A549 treated with DMSO at 1 μM for 4 hours (cell line): ENCODE data around the gene NXPE2. TPM values are rescaled to one million over a fixed set of nuclear protein-coding genes. Genes with fewer than 3 reads are reported as not detected.

ENCODE experiments used
- total RNA-seq: library from RNA; stranded (reverse); fragments of 200-300 nt; extraction: Qiagen RNA extraction; gene quantifications from 5 replicates; pipeline ENCODE4 v1.2.3, GENCODE V29; 2022; ENCODE audit warnings: low read depth

NXPE2 gene
- not detected in 5 replicates for total RNA-seq

DNA sequence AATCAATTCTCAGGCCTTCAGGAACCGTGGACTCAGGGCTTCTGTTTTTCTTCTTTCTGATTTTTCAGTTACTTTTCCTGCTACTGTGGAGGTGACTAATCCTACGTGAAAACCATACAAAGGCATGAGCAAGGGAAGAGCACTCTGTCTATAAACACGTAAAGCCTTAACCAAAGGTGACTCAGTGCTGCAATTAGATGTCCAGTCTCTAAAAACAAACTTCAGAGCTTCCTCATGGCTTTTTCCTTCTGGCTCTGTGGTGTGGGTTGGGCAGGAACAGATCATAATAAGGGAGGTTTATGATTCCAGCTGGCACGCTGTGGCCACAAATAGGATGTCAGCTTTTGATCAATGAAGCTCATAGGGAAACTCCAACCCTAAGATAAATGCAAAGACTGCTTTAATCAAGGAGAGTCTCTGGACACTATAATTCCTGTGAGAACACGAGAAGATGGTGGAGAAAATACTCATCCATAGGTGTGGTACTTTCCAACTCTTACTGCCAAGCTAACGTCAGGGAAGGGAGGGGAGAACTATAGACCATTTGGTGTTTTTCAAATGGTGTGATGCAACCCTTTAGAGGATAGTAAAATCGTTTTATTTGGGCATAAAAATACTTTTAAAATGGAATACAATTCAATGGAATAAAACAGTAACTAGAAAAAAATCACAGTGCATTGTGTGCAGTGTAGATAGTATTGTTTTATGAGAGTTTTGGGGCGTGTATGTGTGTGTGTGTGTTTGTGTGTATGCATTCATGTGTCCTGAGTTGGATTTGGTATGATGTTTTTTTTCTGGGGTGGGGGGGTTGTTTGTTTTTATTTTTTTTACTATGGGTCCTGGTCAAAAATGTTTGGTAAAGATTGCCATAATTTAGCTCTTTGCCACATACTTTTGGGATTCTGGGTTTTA is at the start of gene NXPE2:
Gene NXPE2 (plus strand): TSS at position 403 of the 912 bp plus-strand sequence. CDS start 49 bp downstream, at position 452.

Other genes starting within 250 kb of the NXPE2 start
- gene REXO2, start 239.1 kb upstream of the NXPE2 start, total RNA-seq: 92.0 to 99.1 TPM (median 97.8 TPM) in 5 replicates
- gene NXPE1, start 118.6 kb upstream of the NXPE2 start, total RNA-seq: not detected in 5 replicates
- gene NXPE4, start 82.7 kb upstream of the NXPE2 start, total RNA-seq: not detected in 5 replicates